ENCODE data around the gene IRX6.

GRCh38 chr16:55294129-55294528, 29.9 kb upstream of the IRX6 start:
- no peak for TF ChIP-seq CTCF (conservative IDR thresholded peaks at IDR 0.05; ENCODE audit: low read depth, low read length)
- TF ChIP-seq ELK1 (IDR thresholded peaks at IDR 0.05; ENCODE audit: borderline replicate concordance, low read depth, low read length), result no peak
- TF ChIP-seq RAD21 (IDR thresholded peaks at IDR 0.05; ENCODE audit: low read length), result no peak
- no peak for TF ChIP-seq USF2 (IDR thresholded peaks at IDR 0.05; ENCODE audit: low read depth, low read length)
- TF ChIP-seq POLR2A (IDR thresholded peaks at IDR 0.05; ENCODE audit: low read depth, low read length), result no peak
- TF ChIP-seq SMC3 (IDR thresholded peaks at IDR 0.05; ENCODE audit: low read depth, low read length), result no peak
- no peak for TF ChIP-seq MAFK (IDR thresholded peaks at IDR 0.05; ENCODE audit: low read depth, low read length)
